GM10266 (cell line): ENCODE measurements around the gene ADGRL4.
"Not testable (repeated sequence)": the region's sequence is repeated elsewhere in the genome, so short reads cannot be mapped to it uniquely, and the experiment has no call there.

Source experiments
- DNase-seq: peaks from one replicate; pipeline ENCODE4 v3.0.0; 2012; ENCODE audit errors: extremely low spot score
- TF ChIP-seq, protein P1 (sequence below): IDR thresholded peaks from 2 replicates; pipeline ENCODE4 v1.5.1; 2012; ENCODE audit warnings: mild to moderate bottlenecking, low read depth; ENCODE audit not compliant: control insufficient read depth, insufficient read depth; ENCODE audit errors: missing control alignments

The ADGRL4 gene

DNA sequence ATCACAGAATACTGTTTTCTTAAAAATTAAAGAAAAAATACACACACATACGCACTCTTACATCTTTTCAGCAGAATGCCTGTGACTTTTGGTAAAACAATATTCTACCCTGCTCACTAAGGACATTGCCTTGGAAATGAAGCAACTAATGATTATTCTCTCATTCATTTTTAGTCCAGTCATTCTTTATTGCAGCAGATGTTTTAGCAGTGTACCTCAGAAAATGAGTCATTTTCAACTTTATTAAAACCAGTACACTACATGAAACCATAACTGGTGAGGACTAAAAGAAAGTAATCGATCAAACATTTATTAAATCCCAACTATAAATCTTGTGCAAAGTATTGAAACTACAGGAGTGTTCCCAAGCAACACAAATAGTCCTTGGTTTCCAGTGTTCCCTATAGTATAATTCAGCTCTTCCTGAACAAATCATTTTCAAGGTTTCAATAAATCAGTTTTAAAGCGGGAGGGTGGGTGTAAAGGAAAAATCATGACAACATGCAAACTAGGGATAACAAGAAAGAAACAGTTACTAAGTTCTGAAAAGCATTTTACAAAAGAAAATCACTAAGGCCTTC, 114.2 kb downstream of the ADGRL4 start:
- DNase-seq: no peak
- TF ChIP-seq, protein P1, sequence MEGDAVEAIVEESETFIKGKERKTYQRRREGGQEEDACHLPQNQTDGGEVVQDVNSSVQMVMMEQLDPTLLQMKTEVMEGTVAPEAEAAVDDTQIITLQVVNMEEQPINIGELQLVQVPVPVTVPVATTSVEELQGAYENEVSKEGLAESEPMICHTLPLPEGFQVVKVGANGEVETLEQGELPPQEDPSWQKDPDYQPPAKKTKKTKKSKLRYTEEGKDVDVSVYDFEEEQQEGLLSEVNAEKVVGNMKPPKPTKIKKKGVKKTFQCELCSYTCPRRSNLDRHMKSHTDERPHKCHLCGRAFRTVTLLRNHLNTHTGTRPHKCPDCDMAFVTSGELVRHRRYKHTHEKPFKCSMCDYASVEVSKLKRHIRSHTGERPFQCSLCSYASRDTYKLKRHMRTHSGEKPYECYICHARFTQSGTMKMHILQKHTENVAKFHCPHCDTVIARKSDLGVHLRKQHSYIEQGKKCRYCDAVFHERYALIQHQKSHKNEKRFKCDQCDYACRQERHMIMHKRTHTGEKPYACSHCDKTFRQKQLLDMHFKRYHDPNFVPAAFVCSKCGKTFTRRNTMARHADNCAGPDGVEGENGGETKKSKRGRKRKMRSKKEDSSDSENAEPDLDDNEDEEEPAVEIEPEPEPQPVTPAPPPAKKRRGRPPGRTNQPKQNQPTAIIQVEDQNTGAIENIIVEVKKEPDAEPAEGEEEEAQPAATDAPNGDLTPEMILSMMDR: no peak

DNA sequence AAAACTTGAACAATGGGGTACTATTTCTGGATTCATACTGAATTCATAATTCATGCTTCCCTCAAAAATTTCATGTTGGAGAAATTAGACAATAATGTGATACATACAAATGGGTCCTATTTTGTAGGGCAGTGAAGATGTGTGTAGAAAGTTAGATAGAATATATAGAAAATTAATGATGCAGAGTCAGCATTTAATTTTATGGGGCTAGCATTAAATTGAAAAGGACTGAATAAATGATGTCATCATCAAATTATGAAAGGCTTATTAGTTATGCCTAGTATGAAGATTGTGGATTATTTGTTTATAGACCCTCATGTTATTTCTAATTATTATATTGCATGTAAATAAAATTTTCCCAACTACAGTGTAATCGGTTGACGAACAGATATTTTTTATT, 119.1 kb downstream of the ADGRL4 start:
- no peak for DNase-seq
- TF ChIP-seq, protein P1: no peak

DNA sequence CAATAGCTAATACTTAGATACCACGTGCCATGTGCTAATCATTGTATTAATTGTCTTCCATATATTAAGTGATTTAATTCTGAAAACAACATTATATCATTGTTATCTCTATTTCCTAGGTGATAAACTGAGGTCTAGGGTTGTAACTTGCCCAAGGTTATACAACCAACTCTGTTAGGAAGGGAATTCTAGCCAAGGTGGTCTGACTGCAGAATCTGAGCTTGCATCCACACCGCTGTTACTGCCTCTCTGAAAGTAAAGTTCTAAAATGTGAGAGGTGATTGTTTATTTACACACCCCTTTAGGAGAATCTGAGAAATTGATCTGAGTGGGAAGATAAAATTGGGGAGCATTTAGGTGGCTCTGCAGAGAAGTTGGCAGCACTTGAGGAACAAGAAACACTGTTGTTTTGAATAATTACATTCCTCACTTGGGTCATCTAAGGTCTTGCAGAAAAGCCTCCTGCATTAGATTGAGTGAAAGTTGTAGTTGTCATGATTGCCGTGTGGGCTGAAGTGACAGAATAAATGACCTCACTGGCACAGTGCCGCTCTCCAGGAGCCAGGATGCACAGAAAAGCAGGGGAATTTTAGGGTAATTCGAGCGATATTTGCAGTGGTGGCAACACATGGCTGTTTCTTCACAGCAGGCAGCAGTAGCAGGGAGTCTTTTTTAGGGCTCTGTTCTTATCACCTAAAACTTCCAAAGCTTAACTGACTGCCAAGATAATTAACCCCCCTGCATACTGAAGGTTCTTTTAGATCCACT, 121.7 kb downstream of the ADGRL4 start:
- DNase-seq: no peak
- TF ChIP-seq, protein P1: no peak

DNA sequence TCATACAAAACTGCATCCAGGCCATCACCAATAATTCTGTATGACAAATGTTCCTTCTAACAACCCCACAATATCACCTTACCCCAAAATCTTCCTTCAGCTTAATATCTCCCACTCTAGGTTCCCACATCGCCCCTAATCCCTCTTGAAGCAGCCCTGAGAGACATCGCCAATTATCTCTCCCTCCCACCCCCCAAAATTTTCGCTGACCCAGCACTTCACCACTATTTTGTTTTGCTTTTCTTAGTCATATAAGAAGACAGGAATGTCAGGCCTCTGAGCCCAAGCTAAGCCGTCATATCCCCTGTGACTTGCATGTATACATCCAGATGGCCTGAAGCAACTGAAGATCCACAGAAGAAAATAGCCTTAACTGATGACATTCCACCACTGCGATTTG, 126.3 kb downstream of the ADGRL4 start:
- DNase-seq: no peak
- TF ChIP-seq, protein P1: no peak

DNA sequence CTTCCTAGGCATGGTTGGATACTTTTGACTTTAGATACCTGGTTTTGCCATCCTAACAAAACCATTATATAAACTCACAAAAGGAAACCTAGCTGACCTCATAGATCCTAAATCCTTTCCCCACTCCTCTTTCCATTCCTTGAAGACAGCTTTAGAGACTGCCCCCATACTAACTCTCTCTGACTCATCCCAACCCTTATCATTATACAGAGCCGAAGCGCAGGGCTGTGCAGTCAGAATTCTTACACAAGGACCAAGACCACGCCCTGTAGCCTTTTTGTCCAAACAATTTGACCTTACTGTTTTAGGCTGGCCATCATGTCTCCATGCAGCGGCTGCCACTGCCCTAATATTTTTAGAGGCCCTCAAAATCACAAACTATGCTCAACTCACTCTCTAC, 130.5 kb downstream of the ADGRL4 start:
- not testable (repeated sequence) for DNase-seq

DNA sequence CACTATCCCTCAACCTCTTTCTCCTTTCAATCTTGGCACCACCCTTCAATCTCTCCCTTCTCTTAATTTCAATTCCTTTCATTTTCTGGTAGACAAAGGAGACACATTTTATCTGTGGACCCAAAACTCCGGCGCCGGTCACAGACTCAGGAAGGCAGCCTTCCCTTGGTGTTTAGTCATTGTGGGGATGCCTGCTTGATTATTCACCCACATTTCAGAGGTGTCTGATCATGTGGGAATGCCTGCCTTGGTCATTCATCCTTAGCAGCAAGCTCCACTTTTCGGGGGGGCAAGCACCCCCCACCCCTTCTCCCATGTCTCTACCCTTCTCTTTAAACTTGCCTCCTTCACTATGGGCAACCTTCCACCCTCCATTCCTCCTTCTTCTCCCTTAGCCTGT, 133.7 kb downstream of the ADGRL4 start:
- DNase-seq: not testable (repeated sequence)

DNA sequence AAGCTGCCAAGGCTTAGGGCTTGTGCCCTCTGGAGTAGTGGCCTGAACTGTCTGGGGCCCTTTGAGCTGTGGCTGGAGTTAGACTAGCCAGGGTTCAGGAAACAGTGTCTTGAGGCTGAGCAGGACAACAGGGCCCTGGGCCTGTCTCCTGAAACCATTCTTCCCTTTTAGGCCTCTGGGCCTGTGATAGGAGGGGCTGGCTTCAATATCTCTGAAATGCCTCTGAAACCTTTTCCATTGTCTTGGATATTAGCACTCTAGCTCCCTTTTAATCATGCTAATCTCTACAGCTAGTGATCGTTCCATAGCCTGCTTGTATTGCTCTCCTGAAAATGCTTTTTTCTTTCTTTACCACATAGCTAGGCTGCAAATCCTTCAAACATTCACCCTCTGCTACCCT, 135.3 kb downstream of the ADGRL4 start:
- TF ChIP-seq, protein P1: no peak
- DNase-seq: no peak

DNA sequence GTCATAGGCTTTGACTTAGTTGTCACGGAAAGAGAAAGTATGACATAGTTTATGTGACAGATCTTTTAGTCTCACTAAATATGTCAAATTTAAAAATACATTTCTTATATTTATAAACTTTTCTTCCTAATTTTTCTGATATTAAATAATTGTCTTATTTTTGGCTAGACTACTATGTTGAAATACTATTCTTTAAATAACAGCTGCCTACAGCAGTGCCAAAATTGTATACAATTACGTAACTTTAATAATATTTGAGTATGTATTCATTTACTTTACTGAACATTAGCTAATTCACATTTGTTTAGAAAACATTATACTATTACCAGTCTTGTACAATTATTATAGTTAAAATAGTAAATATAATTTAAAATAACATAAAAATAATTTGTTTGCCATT, 137.4 kb downstream of the ADGRL4 start:
- DNase-seq: no peak
- TF ChIP-seq, protein P1: no peak
